Measurements from ENCODE around the gene AP1B1.

DNA sequence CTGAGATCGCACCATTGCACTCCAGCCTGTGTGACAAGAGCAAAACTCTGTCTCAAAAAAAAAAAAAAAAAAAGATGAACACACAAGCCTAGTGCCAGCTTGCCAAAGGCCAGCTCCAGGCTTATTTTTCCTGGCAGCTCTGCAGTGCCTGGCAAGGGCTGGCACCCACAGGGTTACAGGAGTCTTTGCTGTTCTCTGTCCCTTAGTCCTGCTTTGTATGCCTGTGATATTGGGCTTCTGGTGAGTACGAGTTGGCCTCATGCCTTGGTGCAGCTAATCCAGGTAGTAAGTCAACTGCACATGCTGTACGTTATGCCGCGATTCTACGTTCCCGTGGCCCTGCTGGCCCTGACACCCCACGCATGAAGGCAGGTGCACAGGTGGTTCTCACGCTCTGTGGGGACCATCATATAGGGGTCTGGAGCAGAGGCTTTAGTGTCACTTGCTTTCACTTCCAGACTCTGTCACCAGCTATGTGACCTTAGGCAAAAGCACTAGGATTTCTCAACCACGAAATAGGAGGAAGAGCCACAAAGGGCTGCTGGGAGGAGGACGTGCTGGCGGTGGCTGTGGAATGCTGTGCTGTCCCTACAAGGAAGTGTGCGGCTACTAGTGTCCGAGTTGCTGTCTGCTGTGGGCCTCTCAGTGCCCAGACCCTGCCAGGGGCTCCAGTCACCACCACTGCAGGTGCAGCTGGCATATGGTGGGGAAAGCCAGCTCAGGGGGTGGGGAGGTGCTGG, 51.4 kb downstream of the AP1B1 start:
- TF ChIP-seq EZH2 (IDR thresholded peaks at IDR 0.05): no peak
- no peak for TF ChIP-seq POLR2AphosphoS5 (IDR thresholded peaks at IDR 0.05; ENCODE audit: borderline replicate concordance, low read depth, low read length)
- no peak for TF ChIP-seq FOXP2 (optimal IDR thresholded peaks at IDR 0.05; ENCODE audit: control extremely low read depth, extremely low read length, insufficient read depth)
